HS-27A (cell line): ENCODE results near the gene UNK.

Experiments used
- DNase-seq: peaks from one replicate; pipeline ENCODE4 v3.0.0-alpha.2; 2012; ENCODE audit warnings: low read depth, missing footprints

UNK gene

GRCh38 chr17:75822119-75822799 lies 37.7 kb downstream of the UNK start:
- DNase-seq = no peak

- DNase-seq = no peak
Measured at GRCh38 chr17:75822800-75823166, 38.2 kb downstream of the UNK start.

- no peak for DNase-seq
Measured at GRCh38 chr17:75823257-75824041, 38.8 kb downstream of the UNK start.

GRCh38 chr17:75824050-75824552 lies 39.5 kb downstream of the UNK start:
- no peak for DNase-seq

DNA sequence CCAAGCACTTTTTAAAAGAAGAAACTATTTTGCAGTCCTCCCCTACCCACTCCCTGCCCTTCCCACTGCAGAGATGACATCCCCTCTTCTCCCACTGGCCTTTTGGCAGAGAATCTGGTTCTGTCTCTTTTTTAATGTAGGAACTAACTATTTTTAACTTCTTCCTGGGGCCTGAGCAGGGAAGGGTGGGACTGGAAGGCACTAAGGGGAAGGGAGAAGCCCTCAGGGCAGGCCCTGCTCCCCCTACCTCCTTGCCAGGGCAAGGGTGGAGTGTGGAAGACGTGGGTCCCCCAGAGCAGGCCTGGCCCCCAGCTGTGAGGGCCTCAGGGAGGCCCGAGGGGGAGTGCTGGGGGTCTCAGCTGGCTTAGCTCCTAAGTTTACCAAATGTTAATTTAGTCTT lies 40.1 kb downstream of the UNK start:
- DNase-seq = no peak

DNA sequence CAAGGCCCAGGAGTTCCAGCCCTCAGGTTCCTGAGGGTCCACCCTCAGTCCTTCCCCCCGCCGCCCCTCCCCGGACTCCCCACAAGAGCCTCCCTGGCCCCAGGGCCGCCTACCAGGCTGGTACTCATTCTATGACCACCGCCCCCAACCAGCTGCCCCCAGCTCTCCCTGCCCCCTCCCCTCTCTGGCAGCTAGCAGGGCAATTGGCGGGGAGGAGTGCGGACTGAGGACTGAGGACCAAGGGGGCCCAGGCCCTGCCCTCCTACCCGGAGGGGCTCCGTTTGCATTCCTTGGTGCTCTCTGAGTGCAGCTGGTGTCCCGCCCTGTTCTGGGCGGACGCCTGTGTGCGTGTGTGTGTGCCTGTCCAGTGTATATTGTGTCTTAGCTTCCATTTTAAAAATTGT lies 40.5 kb downstream of the UNK start:
- no peak for DNase-seq

DNA sequence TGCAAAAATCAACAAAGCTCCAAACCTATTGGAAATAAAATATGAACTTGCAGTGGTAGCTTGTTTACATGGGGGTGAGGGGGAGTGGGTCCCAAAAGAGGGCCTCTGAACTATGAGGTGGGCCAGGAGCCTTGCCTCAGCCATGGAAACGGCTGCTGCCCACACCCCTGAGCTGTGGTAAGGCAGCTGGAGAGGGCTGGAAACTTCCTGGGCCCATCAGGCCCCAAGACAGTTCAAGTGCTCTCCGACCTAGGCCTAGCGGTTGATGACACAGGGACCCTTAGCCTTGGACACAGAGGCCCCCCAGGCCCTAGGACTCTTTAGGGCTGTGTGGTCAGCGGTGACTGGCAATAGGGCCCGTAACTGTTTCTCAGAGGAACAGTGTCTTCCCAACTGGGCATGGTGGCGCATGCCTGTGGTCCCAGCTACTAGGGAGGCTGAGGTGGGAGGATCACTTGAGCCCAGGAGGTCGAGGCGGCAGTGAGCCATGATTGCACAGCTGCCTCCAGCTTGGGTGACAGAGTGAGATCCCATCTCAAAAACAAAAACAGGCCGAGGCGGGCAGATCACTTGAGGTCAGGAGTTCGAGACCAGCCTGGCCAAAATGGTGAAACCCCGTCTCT lies 41.3 kb downstream of the UNK start:
- DNase-seq = no peak

- no peak for DNase-seq
Measured at GRCh38 chr17:75826561-75827307, 42.1 kb downstream of the UNK start.

DNA sequence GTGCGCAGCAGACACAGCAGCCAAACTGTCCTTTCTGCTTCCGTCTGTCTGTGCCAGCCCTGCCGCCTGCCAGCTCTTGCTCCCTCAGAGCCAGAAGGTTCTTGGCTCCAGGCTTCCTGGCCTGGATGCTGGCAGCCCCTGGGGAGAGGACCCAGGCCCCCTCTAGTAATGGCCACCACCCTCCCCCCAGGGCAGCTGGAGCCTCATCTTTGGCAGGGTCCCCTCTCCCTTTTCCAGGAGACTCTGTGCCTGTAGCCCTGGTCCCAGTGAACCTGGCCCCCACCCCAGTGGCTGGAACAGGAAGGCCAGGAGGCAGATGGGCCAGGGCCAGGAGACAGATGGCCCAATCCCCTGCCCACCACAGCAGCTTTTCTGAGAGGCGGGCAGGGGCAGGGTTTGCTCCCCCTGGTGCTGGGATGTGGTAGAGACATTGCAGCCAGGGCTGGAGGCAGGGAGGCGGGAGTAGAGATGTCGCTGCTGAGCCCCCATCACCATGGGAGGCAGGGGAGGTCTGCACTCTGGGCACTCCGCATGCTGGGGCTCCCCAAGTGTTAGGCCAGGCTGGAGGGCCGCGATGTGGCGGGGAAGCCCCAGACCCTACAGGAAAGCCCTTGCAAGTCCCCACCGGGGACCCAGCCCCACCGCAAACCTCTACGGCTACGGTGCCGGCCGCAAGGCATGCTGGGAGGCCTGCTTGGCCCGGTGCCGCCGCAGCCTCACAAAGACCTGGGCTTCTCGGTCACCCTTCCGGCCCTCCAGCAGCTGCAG lies 42.9 kb downstream of the UNK start:
- DNase-seq = no peak

DNA sequence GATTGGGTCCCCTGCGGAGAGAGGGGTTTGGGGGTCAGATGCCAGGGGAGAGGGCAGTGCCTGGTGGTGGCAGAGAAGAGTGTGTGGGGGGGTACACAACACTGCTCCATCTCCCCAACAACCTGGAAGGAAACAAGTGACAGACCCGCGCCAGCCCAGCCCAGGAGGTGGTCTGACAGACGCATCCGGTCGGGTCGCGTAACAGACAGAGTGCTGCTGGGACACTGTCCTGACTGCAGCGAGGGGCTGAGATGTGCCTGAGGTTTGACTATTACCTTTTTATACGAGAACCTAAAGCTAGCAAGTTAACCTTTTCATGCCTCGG lies 43.4 kb downstream of the UNK start:
- no peak for DNase-seq

- DNase-seq = no peak
Measured at GRCh38 chr17:75828741-75829140, 44.1 kb downstream of the UNK start.

GRCh38 chr17:75829747-75830146 lies 45.1 kb downstream of the UNK start:
- no peak for DNase-seq

- no peak for DNase-seq
Measured at GRCh38 chr17:75830164-75831031, 45.8 kb downstream of the UNK start.

DNA sequence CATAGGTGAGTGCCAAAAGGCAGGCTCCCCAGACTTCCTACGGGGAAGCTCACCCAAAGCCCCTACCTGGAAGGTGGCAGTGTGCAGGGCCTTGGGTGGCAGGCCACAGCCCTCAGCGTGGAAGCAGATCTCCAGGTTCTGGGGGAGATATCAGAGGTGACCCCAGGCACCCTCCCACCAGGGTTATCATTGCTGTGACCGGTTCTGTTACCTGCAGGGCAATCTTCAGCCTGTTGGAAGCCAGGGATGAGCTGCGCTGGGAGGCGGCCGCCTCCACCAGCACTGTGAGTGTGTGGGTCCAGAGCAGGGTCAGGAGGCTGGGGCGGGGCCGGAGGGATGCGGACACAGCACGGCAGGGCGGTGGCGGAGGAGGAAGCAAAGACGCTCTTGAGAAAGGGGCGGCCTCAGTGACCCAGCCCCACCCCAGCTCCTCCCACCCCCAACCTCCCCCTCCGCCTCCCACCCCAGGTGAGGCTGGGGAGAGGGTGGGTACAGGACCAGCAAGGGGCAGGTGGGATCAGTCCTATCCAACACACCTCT lies 46.5 kb downstream of the UNK start:
- DNase-seq = no peak

DNA sequence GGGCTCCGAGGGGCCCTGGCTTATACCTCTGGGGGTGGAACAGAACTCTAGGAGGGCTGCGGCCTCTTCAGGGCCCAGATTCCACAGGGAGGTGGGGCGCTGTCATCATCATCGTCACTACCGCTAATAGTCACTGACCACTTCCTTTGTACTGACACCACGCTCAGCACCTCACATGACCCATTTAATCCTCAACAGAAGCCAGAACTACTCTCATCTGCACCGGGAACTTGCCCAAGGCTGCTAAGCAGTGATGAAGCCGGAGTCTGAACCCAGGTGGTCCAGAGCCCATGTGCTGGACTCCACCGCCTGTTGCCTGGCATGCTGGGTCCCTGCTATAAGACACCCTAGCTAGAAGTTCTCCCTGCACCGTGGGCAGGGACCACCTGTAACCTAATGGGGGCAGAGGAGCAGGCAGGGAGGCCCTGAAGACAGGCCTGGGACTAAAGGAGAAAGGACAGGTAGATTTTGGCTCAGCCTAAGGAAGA lies 47.6 kb downstream of the UNK start:
- no peak for DNase-seq

- no peak for DNase-seq
Measured at GRCh38 chr17:75832652-75833400, 48.2 kb downstream of the UNK start.

- DNase-seq = no peak
Measured at GRCh38 chr17:75834279-75834920, 49.8 kb downstream of the UNK start.

DNA sequence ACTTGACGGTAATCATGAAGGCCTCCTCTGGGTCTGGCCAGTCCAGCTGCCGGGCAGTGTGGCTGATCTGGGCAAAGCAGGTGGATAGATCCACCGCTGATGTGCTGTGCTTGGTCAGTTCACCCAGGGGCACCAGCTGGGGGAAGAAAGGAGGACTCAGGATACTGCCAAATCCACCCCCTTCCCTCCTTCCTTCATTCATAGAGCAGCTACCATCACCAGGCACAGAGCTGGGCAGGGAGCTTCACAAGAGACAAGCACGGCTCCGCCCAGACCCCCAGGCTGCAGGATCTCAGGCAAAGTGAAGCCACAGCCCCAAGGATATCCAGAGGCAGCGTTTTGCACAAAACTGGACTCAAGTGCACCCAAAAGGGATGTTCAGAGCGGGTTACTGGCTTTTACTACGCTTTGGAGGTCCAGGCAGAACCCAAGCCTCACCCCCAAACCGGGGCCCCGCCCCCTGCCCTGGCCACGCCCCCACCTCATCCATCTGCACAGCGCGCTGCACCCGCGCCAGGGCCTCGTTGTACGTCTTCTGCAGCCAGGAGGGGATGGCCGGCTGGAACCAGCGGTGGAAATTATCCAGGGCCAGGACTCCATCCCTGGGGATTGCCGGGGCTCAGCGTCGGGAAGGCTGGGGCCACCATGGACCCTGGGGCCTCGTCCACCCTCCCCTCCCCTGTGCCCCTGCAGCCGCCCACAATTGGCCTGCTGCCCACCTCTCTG lies 50.5 kb downstream of the UNK start:
- DNase-seq = no peak

DNA sequence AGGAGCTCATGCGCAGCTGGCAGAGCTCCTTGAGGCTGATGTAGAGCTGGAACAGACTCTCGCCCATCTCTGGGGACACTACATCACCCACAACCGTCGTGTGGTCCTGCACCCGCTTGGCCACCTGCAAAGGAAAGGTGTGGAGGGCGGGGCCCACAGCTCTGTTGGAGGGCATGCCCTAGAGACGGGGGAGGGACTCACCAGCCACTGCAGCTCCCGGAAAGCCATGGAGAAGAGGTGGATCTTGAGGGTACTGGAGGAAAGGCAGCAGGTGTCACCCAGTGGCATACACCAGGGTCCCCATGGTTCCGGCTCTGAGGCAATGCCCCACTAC lies 51.0 kb downstream of the UNK start:
- DNase-seq = no peak
